ENCODE measurements around the gene SPARC.

The SPARC gene

DNA sequence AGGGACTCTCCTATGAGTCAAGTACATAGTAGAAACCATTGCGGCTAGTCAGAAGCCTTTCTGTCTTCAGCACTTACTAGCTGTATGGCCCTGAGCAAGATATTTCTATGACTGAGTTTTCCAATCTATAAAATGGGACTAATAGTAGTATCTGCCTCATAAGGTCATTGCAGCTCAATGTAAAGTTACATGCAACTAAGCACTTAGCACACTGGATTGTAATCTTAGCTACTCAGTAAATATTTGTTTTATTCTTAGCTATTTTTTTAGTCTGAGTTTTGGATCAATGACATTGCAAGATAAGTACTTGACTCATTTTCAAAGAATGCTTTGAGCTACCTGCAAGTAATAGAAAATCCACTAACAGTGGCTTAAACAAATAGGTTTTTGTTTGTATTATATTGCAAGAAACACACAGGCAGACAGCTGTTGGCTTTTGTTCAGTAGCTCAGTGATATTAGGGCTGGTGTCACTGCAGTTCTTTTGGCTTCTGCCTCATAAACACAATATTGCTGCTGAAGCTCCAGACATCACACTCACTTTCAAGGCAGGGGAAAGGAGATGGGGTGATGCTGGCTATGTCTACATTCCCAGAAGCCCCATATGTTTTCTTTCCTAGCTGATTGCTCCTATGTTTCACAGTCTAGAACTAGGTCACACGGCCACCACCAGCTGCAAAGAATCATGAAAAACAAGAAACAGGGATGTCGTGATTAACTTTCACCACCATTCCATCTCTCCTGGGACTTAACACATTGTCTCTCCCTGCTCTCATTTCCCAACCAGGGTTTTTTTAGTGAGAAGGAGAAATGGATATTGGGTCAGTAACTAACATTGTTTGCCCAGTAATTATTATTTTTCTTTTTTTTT is 68.6 kb downstream of the SPARC start:
- DNase-seq, result no peak

DNA sequence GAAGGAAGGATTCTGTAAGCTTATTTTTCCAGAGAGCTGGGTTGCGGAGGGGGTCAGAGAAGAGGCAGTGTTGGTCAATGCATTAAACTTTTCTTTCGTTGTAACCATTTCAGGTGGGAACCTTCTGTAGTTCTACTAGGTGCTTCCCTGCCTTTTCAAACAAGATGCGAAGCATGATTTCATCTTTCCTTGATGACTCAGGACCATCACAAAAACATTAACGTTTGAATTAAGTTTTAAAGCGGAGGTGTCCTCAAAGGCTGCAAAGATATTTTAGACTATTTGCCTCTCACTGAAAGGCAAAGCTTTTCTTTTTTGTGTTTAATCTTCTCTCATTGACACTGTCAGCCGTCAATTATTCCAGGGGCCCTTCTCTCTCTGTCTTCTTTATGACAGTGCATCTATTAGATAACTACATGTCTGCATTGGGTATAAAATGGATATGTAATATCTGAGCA is 69.3 kb downstream of the SPARC start:
- DNase-seq, result no peak

DNA sequence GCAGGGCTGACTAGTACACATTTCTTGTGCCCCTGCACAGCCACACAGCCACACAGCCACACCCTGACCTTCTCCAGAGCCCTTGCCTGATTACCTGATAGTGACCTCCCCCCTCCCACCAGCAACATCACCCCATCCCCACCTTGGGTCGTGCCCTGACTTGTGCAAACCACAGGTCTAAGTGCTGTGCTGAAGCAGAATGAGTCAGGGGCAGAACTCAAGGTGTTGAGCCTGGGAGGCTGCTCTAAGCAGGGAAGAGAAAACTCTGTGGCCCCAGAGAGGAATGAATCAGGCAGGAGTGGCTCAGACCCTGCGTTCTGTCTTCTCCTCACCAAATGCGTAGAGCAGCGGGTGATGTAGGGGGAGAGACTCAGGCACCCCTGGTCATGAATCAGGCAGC is 71.3 kb downstream of the SPARC start:
- DNase-seq, result no peak

DNA sequence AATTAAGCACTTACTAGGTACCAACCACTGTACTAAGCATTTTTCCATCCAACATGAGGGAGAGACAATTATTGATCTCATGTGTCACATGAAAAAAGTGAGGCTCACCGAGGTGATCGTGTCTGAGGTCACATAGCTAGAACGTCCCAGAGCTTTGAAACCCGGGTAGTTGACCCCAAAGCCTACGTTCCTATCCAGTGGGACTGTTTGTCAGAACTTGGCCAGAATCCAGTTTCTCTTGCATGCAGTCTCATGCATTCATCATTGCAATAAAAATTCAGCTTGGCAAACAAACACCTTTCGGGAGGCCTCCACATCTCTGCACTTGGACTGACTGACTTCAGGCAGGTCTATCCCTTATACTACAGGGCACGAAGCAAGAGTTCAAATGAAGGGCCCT is 72.2 kb downstream of the SPARC start:
- no peak for DNase-seq

DNA sequence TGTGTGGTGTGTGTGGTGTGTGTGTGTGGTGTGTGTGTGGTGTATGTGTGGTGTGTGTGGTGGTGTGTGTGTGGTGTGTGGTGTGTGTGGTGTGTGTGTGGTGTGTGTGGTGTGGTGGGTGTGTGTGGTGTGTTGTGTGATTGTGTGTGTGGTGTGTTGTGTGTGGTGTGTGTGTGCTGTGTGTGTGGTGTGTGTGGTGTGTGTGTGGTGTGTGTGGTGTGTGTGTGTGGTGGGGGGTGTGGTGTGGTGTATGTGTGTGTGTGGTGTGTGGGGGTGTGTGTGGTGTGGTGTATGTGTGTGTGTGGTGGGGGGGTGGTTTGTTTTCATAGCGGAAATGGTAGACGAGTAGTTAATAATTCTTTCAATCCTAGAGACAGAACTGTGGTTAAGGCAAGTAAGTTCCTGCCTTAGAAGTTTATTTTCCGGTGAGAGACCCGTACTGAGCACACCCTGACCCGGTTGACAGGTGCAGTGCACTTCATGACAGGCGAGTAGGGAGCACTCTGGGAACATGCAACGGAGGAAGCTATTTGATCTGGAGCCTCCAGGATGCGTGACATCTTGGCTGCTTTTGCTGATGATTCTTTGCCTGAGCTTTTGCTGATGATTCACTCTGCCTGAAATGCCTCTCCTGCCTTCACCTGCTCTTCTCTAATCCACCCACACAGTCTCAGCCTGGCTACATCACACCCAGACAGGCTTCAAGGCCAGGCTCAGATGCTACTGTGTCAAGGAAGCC is 73.9 kb downstream of the SPARC start:
- no peak for DNase-seq

DNA sequence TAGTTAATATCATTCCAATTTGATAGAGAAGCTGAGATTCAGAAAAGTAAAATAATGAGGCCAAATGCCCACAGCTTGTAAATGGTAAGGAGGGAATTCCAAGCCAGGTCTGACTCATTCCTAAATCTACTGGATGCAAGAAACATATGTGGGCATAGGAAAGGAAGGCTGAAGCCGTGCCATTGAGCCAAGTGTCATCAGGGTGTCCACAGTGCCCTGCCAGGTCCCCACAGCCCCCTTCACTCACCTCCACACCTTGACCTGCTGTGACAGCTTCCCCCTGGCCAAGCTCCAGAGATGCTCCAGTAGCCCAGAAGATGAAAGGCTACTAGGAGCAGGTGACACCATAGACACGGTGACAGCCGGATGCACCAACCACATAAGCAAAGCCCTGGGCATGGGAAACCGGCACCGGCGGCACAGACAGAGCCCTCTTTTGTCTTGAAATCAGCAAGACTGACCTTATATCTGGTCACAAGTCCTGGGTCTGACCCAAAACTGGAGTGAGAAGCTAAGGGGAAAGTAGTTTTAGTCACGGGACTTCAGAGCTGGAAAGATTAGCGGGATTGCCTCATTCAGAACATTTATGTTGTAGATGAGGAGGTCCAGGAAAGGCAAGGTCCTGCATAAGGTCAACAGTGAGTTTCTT is 75.5 kb downstream of the SPARC start:
- no peak for DNase-seq

Data from NCI-H1436 treated with DMSO at 0.1 percent for 48 hours (cell line).